ENCODE results near the gene SLC6A19.

The SLC6A19 gene

GRCh38 chr5:1161833-1162229, 39.6 kb upstream of the SLC6A19 start:
- no peak for TF ChIP-seq GATA1 (IDR thresholded peaks at IDR 0.05; ENCODE audit: low read depth, low read length)
- no peak for TF ChIP-seq POLR2A (IDR thresholded peaks at IDR 0.05; ENCODE audit: low read length)
- no peak for DNase-seq

GRCh38 chr5:1162276-1162675, 39.1 kb upstream of the SLC6A19 start:
- no peak for DNase-seq
- TF ChIP-seq POLR2A (IDR thresholded peaks at IDR 0.05; ENCODE audit: low read length) (no peak), GATA1 (IDR thresholded peaks at IDR 0.05; ENCODE audit: low read depth, low read length) (no peak)

- DNase-seq: no peak
- no peak for TF ChIP-seq POLR2A (IDR thresholded peaks at IDR 0.05; ENCODE audit: low read length)
- no peak for TF ChIP-seq GATA1 (IDR thresholded peaks at IDR 0.05; ENCODE audit: low read depth, low read length)
Observed at GRCh38 chr5:1162751-1163150, 38.6 kb upstream of the SLC6A19 start.

- no peak for DNase-seq
- no peak for TF ChIP-seq POLR2A (IDR thresholded peaks at IDR 0.05; ENCODE audit: low read length)
Observed at GRCh38 chr5:1163366-1163765, 38.0 kb upstream of the SLC6A19 start.

- TF ChIP-seq GATA1 (IDR thresholded peaks at IDR 0.05; ENCODE audit: low read depth, low read length) (no peak), POLR2A (IDR thresholded peaks at IDR 0.05; ENCODE audit: low read length) (no peak)
- no peak for DNase-seq
Observed at GRCh38 chr5:1163879-1164278, 37.5 kb upstream of the SLC6A19 start.

GRCh38 chr5:1164696-1165630, 36.4 kb upstream of the SLC6A19 start:
- TF ChIP-seq POLR2A (IDR thresholded peaks at IDR 0.05; ENCODE audit: low read length) (no peak), GATA1 (IDR thresholded peaks at IDR 0.05; ENCODE audit: low read depth, low read length) (no peak)
- no peak for DNase-seq

GRCh38 chr5:1165864-1166263, 35.5 kb upstream of the SLC6A19 start:
- TF ChIP-seq POLR2A (IDR thresholded peaks at IDR 0.05; ENCODE audit: low read length) (no peak), GATA1 (IDR thresholded peaks at IDR 0.05; ENCODE audit: low read depth, low read length) (no peak)
- DNase-seq: no peak

- DNase-seq: no peak
Observed at GRCh38 chr5:1166370-1166769, 35.0 kb upstream of the SLC6A19 start.

GRCh38 chr5:1167361-1167727, 34.1 kb upstream of the SLC6A19 start:
- TF ChIP-seq POLR2A (IDR thresholded peaks at IDR 0.05; ENCODE audit: low read length) (no peak), GATA1 (IDR thresholded peaks at IDR 0.05; ENCODE audit: low read depth, low read length) (no peak)

More at GRCh38 chr5:1166370-1166769, 35.0 kb upstream of the SLC6A19 start:
- TF ChIP-seq GATA1 (IDR thresholded peaks at IDR 0.05; ENCODE audit: low read depth, low read length): no peak
- no peak for TF ChIP-seq POLR2A (IDR thresholded peaks at IDR 0.05; ENCODE audit: low read length)

GRCh38 chr5:1167728-1168709, 33.4 kb upstream of the SLC6A19 start:
- TF ChIP-seq GATA1 (IDR thresholded peaks at IDR 0.05; ENCODE audit: low read depth, low read length) (no peak), POLR2A (IDR thresholded peaks at IDR 0.05; ENCODE audit: low read length) (no peak)
- DNase-seq: peak; percentile 63 to 83

More at GRCh38 chr5:1167361-1167727, 34.1 kb upstream of the SLC6A19 start:
- DNase-seq: no peak

- TF ChIP-seq POLR2A (IDR thresholded peaks at IDR 0.05; ENCODE audit: low read length) (no peak), GATA1 (IDR thresholded peaks at IDR 0.05; ENCODE audit: low read depth, low read length) (no peak)
Observed at GRCh38 chr5:1168796-1169195, 32.6 kb upstream of the SLC6A19 start.

GRCh38 chr5:1169211-1170115, 31.9 kb upstream of the SLC6A19 start:
- TF ChIP-seq GATA1 (IDR thresholded peaks at IDR 0.05; ENCODE audit: low read depth, low read length): no peak
- TF ChIP-seq POLR2A (IDR thresholded peaks at IDR 0.05; ENCODE audit: low read length): no peak
- no peak for DNase-seq

More at GRCh38 chr5:1168796-1169195, 32.6 kb upstream of the SLC6A19 start:
- DNase-seq: no peak

GRCh38 chr5:1171340-1171941, 30.0 kb upstream of the SLC6A19 start:
- peak in 1 of 2 experiments; percentile 19 for DNase-seq
- TF ChIP-seq POLR2A (IDR thresholded peaks at IDR 0.05; ENCODE audit: low read length) (no peak), GATA1 (IDR thresholded peaks at IDR 0.05; ENCODE audit: low read depth, low read length) (no peak)

Data from erythroblast (primary cell).